GM12875 (cell line): ENCODE measurements around the gene SLIRP.
A peak's percentile ranks its signal among the peaks of the same experiment; 100 is the strongest.
"Not testable (repeated sequence)": the region's sequence is repeated elsewhere in the genome, so short reads cannot be mapped to it uniquely, and the experiment has no call there.

Experiments used
- H3K4me3 ChIP-seq: one replicate; pipeline ENCODE4 v1.5.1; 2011; ENCODE audit warnings: low read depth, low read length, control low read depth
- CTCF ChIP-seq: IDR thresholded peaks from 2 replicates; pipeline ENCODE4 v1.5.1; 2011; ENCODE audit warnings: low read depth, mild to moderate bottlenecking, control low read depth, inconsistent platforms, low read length, moderate library complexity, borderline replicate concordance; ENCODE audit not compliant: insufficient read depth

The SLIRP gene

GRCh38 chr14:77707724-77708408 is at the start of gene SLIRP, which contains the start of gene ALKBH1:
Gene SLIRP (plus strand): TSS chr14:77708103. CDS start chr14:77708112, 9 bp downstream.
Gene ALKBH1 (minus strand): TSS chr14:77708023. CDS start chr14:77708004, 19 bp downstream.
- no peak for TF ChIP-seq CTCF
- H3K4me3 ChIP-seq = peak within 1 kb of the TSS; percentile 99

GRCh38 chr14:77659831-77660230 is 48.1 kb upstream of the SLIRP start:
- TF ChIP-seq CTCF = no peak
- H3K4me3 ChIP-seq = no peak overlapping the region

- no peak overlapping the region for H3K4me3 ChIP-seq
- TF ChIP-seq CTCF = no peak
Measured at GRCh38 chr14:77660754-77661153, 47.1 kb upstream of the SLIRP start.

- H3K4me3 ChIP-seq = not testable (repeated sequence)
Measured at GRCh38 chr14:77661562-77661961, 46.3 kb upstream of the SLIRP start.

GRCh38 chr14:77663293-77663692 is 44.6 kb upstream of the SLIRP start:
- no peak for TF ChIP-seq CTCF
- no peak overlapping the region for H3K4me3 ChIP-seq

- TF ChIP-seq CTCF = no peak
Measured at GRCh38 chr14:77667331-77667730, 40.6 kb upstream of the SLIRP start.

GRCh38 chr14:77673193-77673592 is 34.7 kb upstream of the SLIRP start:
- TF ChIP-seq CTCF = no peak
- H3K4me3 ChIP-seq = no peak overlapping the region

More at GRCh38 chr14:77667331-77667730, 40.6 kb upstream of the SLIRP start:
- H3K4me3 ChIP-seq = no peak overlapping the region
